Trophoblast cell (in vitro differentiated cells and primary cell): ENCODE measurements around the gene PDGFRA.
A peak's percentile ranks its signal among the peaks of the same experiment; 100 is the strongest.

ENCODE experiments used
- DNase-seq, 2 donors: peaks; one replicate each; pipeline ENCODE4 v3.0.0-alpha.2; 2016
- H2AFZ ChIP-seq: 2 replicates; pipeline ENCODE4 v1.6.1; 2013; ENCODE audit warnings: low read length, moderate library complexity, mild to moderate bottlenecking; ENCODE audit not compliant: insufficient read depth, poor library complexity
- H2AK5ac ChIP-seq: 2 replicates; pipeline ENCODE4 v1.6.1; 2013; ENCODE audit warnings: mild to moderate bottlenecking, low read length
- H2BK120ac ChIP-seq: 2 replicates; pipeline ENCODE4 v1.6.1; 2013; ENCODE audit warnings: low read length, mild to moderate bottlenecking, moderate library complexity; ENCODE audit not compliant: insufficient read depth, poor library complexity
- H2BK12ac ChIP-seq: 2 replicates; pipeline ENCODE4 v1.6.1; 2013; ENCODE audit warnings: mild to moderate bottlenecking, low read length, moderate library complexity
- H2BK5ac ChIP-seq: 2 replicates; pipeline ENCODE4 v1.6.1; 2013; ENCODE audit warnings: low read length, low read depth, moderate library complexity, mild to moderate bottlenecking; ENCODE audit not compliant: poor library complexity
- H3K14ac ChIP-seq: 2 replicates; pipeline ENCODE4 v1.6.1; 2013; ENCODE audit warnings: mild to moderate bottlenecking, low read length
- H3K18ac ChIP-seq: 2 replicates; pipeline ENCODE4 v1.6.1; 2013; ENCODE audit warnings: mild to moderate bottlenecking, low read length
- H3K23ac ChIP-seq: 2 replicates; pipeline ENCODE4 v1.6.1; 2013; ENCODE audit warnings: low read length
- H3K27ac ChIP-seq: 2 replicates; pipeline ENCODE4 v1.5.1; 2013; ENCODE audit warnings: low read depth, mild to moderate bottlenecking, inconsistent platforms, low read length, moderate library complexity
- H3K27me3 ChIP-seq: 2 replicates; pipeline ENCODE4 v1.6.1; 2013; ENCODE audit warnings: inconsistent platforms, mild to moderate bottlenecking, low read length, moderate library complexity; ENCODE audit not compliant: insufficient read depth
- H3K36me3 ChIP-seq, 2 experiments: 1 replicate in 1 of 2; 2 replicates in 1 of 2; pipeline ENCODE4 v1.6.1; 2013; ENCODE audit warnings: low read length in 2 of 2, mild to moderate bottlenecking in 2 of 2, moderate library complexity in 1 of 2; ENCODE audit not compliant: insufficient read depth in 2 of 2, control insufficient read depth in 1 of 2
- H3K4ac ChIP-seq: 2 replicates; pipeline ENCODE4 v1.6.1; 2013; ENCODE audit warnings: low read depth, mild to moderate bottlenecking, low read length, moderate library complexity
- H3K4me1 ChIP-seq, 2 experiments: 1 replicate in 1 of 2; 2 replicates in 1 of 2; pipeline ENCODE4 v1.6.1; 2013; ENCODE audit warnings: low read length in 2 of 2, mild to moderate bottlenecking in 2 of 2, moderate library complexity in 1 of 2; ENCODE audit not compliant: insufficient read depth in 2 of 2, control insufficient read depth in 1 of 2
- H3K4me2 ChIP-seq: 2 replicates; pipeline ENCODE4 v1.6.1; 2013; ENCODE audit warnings: inconsistent platforms, mild to moderate bottlenecking, low read length, moderate library complexity
- H3K4me3 ChIP-seq: 2 replicates; pipeline ENCODE4 v1.5.1; 2013; ENCODE audit warnings: mild to moderate bottlenecking, low read depth, low read length, inconsistent platforms
- H3K79me1 ChIP-seq: one replicate; pipeline ENCODE4 v1.6.1; 2013; ENCODE audit warnings: low read length
- H3K79me2 ChIP-seq: 2 replicates; pipeline ENCODE4 v1.6.1; 2013; ENCODE audit warnings: low read length, mild to moderate bottlenecking; ENCODE audit not compliant: control insufficient read depth, insufficient read depth, poor library complexity
- H3K9ac ChIP-seq: 2 replicates; pipeline ENCODE4 v1.6.1; 2013; ENCODE audit warnings: mild to moderate bottlenecking, low read length
- H3K9me3 ChIP-seq: 2 replicates; pipeline ENCODE4 v1.6.1; 2013; ENCODE audit warnings: low read depth, mild to moderate bottlenecking, control low read depth, inconsistent platforms, low read length; ENCODE audit not compliant: insufficient read depth
- H4K12ac ChIP-seq: 2 replicates; pipeline ENCODE4 v1.6.1; 2013; ENCODE audit warnings: low read depth, mild to moderate bottlenecking, low read length, moderate library complexity
- H4K8ac ChIP-seq: 2 replicates; pipeline ENCODE4 v1.6.1; 2013; ENCODE audit warnings: low read depth, mild to moderate bottlenecking, low read length, moderate library complexity
- H4K91ac ChIP-seq: one replicate; pipeline ENCODE4 v1.6.1; 2013; ENCODE audit warnings: low read depth, mild to moderate bottlenecking, low read length, moderate library complexity
- WGBS: extraction: QIAGEN DNeasy Blood & Tissue Kit; methylation state at CpG from one replicate; pipeline ENCODE4 v1.1.7; 2013; ENCODE audit warnings: missing lambda C conversion rate; ENCODE audit not compliant: insufficient read length, insufficient coverage; ENCODE audit errors: extremely low coverage; 5-methylcytosine and 5-hydroxymethylcytosine counted together

PDGFRA gene

GRCh38 chr4:54254116-54254914 lies 25.2 kb downstream of the PDGFRA start:
- WGBS: no CpG with 5 or more reads among the region's 7 CpGs

DNA sequence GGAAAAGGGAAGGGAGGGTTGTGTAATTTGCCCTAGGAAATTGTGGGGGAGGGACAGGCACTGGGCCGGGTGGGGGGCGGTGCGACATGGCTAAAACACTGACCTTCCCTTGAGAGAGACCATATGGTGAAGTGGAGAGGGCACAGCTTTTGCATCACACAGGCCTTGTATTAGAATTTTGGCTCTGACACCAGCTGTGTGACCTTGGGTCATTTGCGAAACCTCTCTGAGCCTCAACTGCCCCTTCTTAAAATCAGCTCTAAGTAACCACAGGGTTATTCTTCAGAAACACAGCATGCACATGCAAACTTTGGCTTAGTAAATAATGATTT lies 25.8 kb downstream of the PDGFRA start:
- Histone ChIP-seq H2BK120ac (no peak overlapping the region), H2AFZ (no peak overlapping the region), H3K4me1 (peaks cover 0 to 1% of the 10 kb centered on the region in 2 experiments), H4K91ac (no peak overlapping the region), H3K4me3 (no peak overlapping the region), H2BK5ac (no peak overlapping the region), H3K23ac (no peak overlapping the region), H3K79me2 (no peaks in the 10 kb centered on the region), H4K12ac (no peak overlapping the region), H4K8ac (no peak overlapping the region), H3K18ac (no peak overlapping the region), H3K4me2 (no peak overlapping the region), H2AK5ac (no peak overlapping the region), H3K27me3 (no peaks in the 10 kb centered on the region), H2BK12ac (no peak overlapping the region), H3K36me3 (peaks cover 1 to 2% of the 10 kb centered on the region in 2 experiments), H3K9me3 (no peaks in the 10 kb centered on the region), H3K79me1 (no peaks in the 10 kb centered on the region), H3K4ac (no peak overlapping the region), H3K9ac (no peak overlapping the region), H3K27ac (no peak overlapping the region), H3K14ac (no peak overlapping the region)
- no CpG with 5 or more reads among the region's 4 CpGs for WGBS
- DNase-seq: no peak

More at GRCh38 chr4:54254116-54254914, 25.2 kb downstream of the PDGFRA start:
- no peak overlapping the region for H2AK5ac ChIP-seq
- H3K36me3 ChIP-seq: peaks cover 1 to 2% of the 10 kb centered on the region in 2 experiments
- H3K79me1 ChIP-seq: no peaks in the 10 kb centered on the region
- H3K18ac ChIP-seq: no peak overlapping the region
- no peak overlapping the region for H4K91ac ChIP-seq
- no peak overlapping the region for H2BK5ac ChIP-seq
- H2BK12ac ChIP-seq: no peak overlapping the region
- H4K12ac ChIP-seq: no peak overlapping the region
- no peak overlapping the region for H3K4me2 ChIP-seq
- no peaks in the 10 kb centered on the region for H3K9me3 ChIP-seq
- H3K4me3 ChIP-seq: no peak overlapping the region
- H3K27me3 ChIP-seq: no peaks in the 10 kb centered on the region
- H3K9ac ChIP-seq: no peak overlapping the region
- H3K23ac ChIP-seq: no peak overlapping the region
- no peak overlapping the region for H2BK120ac ChIP-seq
- no peaks in the 10 kb centered on the region for H3K79me2 ChIP-seq
- H3K4ac ChIP-seq: no peak overlapping the region
- peak in 1 of 2 donors; percentile 26 for DNase-seq
- H3K4me1 ChIP-seq: peaks cover 0 to 1% of the 10 kb centered on the region in 2 experiments
- no peak overlapping the region for H2AFZ ChIP-seq
- H3K27ac ChIP-seq: no peak overlapping the region
- H4K8ac ChIP-seq: no peak overlapping the region
- H3K14ac ChIP-seq: no peak overlapping the region

GRCh38 chr4:54255881-54256280 lies 26.8 kb downstream of the PDGFRA start:
- Histone ChIP-seq H3K4me3 (no peak overlapping the region), H4K8ac (no peak overlapping the region), H3K18ac (no peak overlapping the region), H3K23ac (no peak overlapping the region), H3K14ac (no peak overlapping the region), H3K4me1 (peaks cover 0 to 1% of the 10 kb centered on the region in 2 experiments), H2BK120ac (no peak overlapping the region), H3K79me1 (no peaks in the 10 kb centered on the region), H2BK5ac (no peak overlapping the region), H3K79me2 (no peaks in the 10 kb centered on the region), H2AK5ac (no peak overlapping the region), H3K9ac (no peak overlapping the region), H4K12ac (no peak overlapping the region), H3K9me3 (no peaks in the 10 kb centered on the region), H3K27me3 (no peaks in the 10 kb centered on the region), H3K4ac (no peak overlapping the region), H4K91ac (no peak overlapping the region), H3K4me2 (no peak overlapping the region), H3K36me3 (peaks cover 0 to 1% of the 10 kb centered on the region in 2 experiments), H2BK12ac (no peak overlapping the region), H2AFZ (no peak overlapping the region), H3K27ac (no peak overlapping the region)
- no CpG with 5 or more reads among the region's 2 CpGs for WGBS
- DNase-seq: peak; percentile 74 to 87

DNA sequence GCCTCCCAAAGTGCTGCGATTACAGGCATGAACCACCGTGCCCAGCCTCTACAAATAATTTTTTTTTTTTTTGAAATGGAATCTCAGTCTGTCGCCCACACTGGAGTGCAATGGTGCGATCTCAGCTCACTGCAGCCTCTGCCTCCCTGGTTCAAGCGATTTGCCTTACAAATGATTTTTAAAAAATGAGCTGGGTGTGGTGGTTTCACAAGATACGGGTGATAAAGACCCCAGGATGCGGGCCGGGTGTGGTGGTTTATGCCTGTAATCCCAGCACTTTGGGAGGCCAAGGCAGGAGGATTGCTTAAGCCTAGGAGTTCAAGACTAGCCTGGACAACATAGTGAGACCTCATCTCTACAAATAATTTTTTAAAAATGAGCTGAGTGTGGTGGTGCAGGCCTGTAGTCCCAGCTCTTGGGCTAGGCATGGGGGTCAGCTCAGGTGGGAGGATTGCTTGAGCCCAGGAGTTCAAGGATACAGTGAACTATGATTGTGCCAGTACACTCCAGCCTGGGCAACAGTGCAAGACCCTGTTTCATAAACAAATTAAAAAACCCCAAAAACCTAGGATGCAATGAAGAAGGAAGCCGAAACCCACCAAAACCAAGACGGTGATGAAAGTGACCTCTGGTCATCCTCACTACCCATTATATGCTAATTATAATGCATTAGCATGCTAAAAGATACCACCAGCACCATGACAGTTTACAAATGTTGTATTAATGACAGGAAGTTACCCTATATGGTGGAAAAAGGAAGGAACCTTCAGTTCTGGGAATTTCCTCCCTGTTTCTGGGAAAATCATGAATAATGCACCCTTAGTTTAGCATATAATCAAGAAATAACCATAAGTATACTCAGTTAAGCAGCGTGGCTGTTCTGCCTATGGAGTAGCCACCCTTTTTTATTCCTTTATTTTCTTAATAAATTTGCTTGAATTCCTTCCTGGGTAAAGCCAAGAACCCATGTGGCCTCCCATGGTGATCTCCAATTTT lies 27.7 kb downstream of the PDGFRA start:
- H3K4me3 ChIP-seq: no peak overlapping the region
- H3K9me3 ChIP-seq: no peaks in the 10 kb centered on the region
- H3K79me1 ChIP-seq: no peaks in the 10 kb centered on the region
- no peak overlapping the region for H4K12ac ChIP-seq
- WGBS: no CpG with 5 or more reads among the region's 11 CpGs
- H3K4me2 ChIP-seq: no peak overlapping the region
- peak; percentile 72 to 89 for DNase-seq
- H3K36me3 ChIP-seq: peaks cover 0 to 1% of the 10 kb centered on the region in 2 experiments
- no peak overlapping the region for H3K4ac ChIP-seq
- no peak overlapping the region for H2BK120ac ChIP-seq
- H2AFZ ChIP-seq: no peak overlapping the region
- no peak overlapping the region for H2BK12ac ChIP-seq
- H3K23ac ChIP-seq: no peak overlapping the region
- H3K14ac ChIP-seq: no peak overlapping the region
- no peak overlapping the region for H4K91ac ChIP-seq
- peaks cover 0 to 1% of the 10 kb centered on the region in 2 experiments for H3K4me1 ChIP-seq
- H3K27ac ChIP-seq: no peak overlapping the region
- no peak overlapping the region for H2BK5ac ChIP-seq
- H2AK5ac ChIP-seq: no peak overlapping the region
- H3K79me2 ChIP-seq: no peaks in the 10 kb centered on the region
- no peak overlapping the region for H3K18ac ChIP-seq
- H3K9ac ChIP-seq: no peak overlapping the region
- H3K27me3 ChIP-seq: no peaks in the 10 kb centered on the region
- no peak overlapping the region for H4K8ac ChIP-seq
